Measurements from ENCODE around the gene NPHP4.

NPHP4 gene

GRCh38 chr1:5889462-5889861 is 102.8 kb downstream of the NPHP4 start:
- no peak for DNase-seq

- no peak for DNase-seq
Observed at GRCh38 chr1:5888606-5889211, 103.5 kb downstream of the NPHP4 start.

GRCh38 chr1:5887971-5888361 is 104.3 kb downstream of the NPHP4 start:
- no peak for DNase-seq

GRCh38 chr1:5887349-5887970 is 104.8 kb downstream of the NPHP4 start:
- no peak for DNase-seq

- no peak for DNase-seq
Observed at GRCh38 chr1:5886541-5887348, 105.5 kb downstream of the NPHP4 start.

GRCh38 chr1:5886140-5886483 is 106.1 kb downstream of the NPHP4 start:
- no peak for DNase-seq

- DNase-seq: no peak
Observed at GRCh38 chr1:5885471-5886139, 106.6 kb downstream of the NPHP4 start.

- no peak for DNase-seq
Observed at GRCh38 chr1:5884110-5884509, 108.1 kb downstream of the NPHP4 start.

GRCh38 chr1:5883129-5884048 is 108.8 kb downstream of the NPHP4 start:
- DNase-seq: no peak

- no peak for DNase-seq
Observed at GRCh38 chr1:5882367-5883128, 109.7 kb downstream of the NPHP4 start.

- no peak for DNase-seq
Observed at GRCh38 chr1:5881526-5882222, 110.6 kb downstream of the NPHP4 start.

- no peak for DNase-seq
Observed at GRCh38 chr1:5880630-5881405, 111.4 kb downstream of the NPHP4 start.

- no peak for DNase-seq
Observed at GRCh38 chr1:5879421-5879820, 112.8 kb downstream of the NPHP4 start.

- DNase-seq: no peak
Observed at GRCh38 chr1:5878971-5879370, 113.3 kb downstream of the NPHP4 start.

GRCh38 chr1:5877683-5878530 is 114.3 kb downstream of the NPHP4 start:
- DNase-seq: no peak

GRCh38 chr1:5877001-5877400 is 115.2 kb downstream of the NPHP4 start:
- DNase-seq: no peak

- no peak for DNase-seq
Observed at GRCh38 chr1:5876094-5876650, 116.1 kb downstream of the NPHP4 start.

GRCh38 chr1:5875345-5875910 is 116.8 kb downstream of the NPHP4 start:
- DNase-seq: no peak
